ENCODE data around the gene NPC1. TPM values are rescaled to one million over a fixed set of nuclear protein-coding genes. Genes with fewer than 3 reads are reported as not detected.

Gene NPC1
- total and polyA plus RNA-seq, 2 of the 8 experiments (the other 6 are each of a cell fraction or from before 2014, with no cell fraction given), result 34.1 to 39.5 TPM

GRCh38 chr18:23536204-23536603 is 50.1 kb downstream of the NPC1 start:
- Histone ChIP-seq H3K23me2 (ENCODE audit: low read depth, low read length) (no peaks in the 10 kb centered on the region), H3K79me2 (ENCODE audit: control insufficient read depth in 1 of 2, insufficient read depth in 2 of 2, low read length in 2 of 2) (no peaks in the 10 kb centered on the region), H3K27ac (ENCODE audit: low read depth, low read length) (no peak overlapping the region), H3K23ac (ENCODE audit: insufficient read length) (no peak overlapping the region), H3K4me3 (ENCODE audit: extremely low read depth in 1 of 4, insufficient read depth in 2 of 4, low read depth in 3 of 4, low read length in 4 of 4) (no peak overlapping the region), H2BK120ac (replicated peaks; ENCODE audit: low read depth, low read length) (no peak overlapping the region), H2BK12ac (ENCODE audit: low read depth, low read length) (no peak overlapping the region), H3K27me3 (replicated peaks in 1 of 4; ENCODE audit: control insufficient read depth in 3 of 4, extremely low read depth in 1 of 4, insufficient read depth in 3 of 4, low read length in 3 of 4) (no peaks in the 10 kb centered on the region), H4K5ac (ENCODE audit: insufficient read length, low read depth, low read length) (no peak overlapping the region), H3K14ac (ENCODE audit: insufficient read length) (no peak overlapping the region), H3K56ac (replicated peaks; ENCODE audit: insufficient read length, low read depth, low read length) (no peak overlapping the region), H2AFZ (ENCODE audit: low read length) (no peak overlapping the region), H3K9ac (replicated peaks in 1 of 4; ENCODE audit: extremely low read depth in 1 of 4, low read depth in 3 of 4, low read length in 3 of 4) (no peak overlapping the region), H4K8ac (ENCODE audit: extremely low read depth, insufficient read depth, low read length) (no peak overlapping the region), H3K4me1 (replicated peaks in 1 of 4; ENCODE audit: control insufficient read depth in 3 of 4, insufficient read depth in 4 of 4, low read length in 3 of 4) (no peaks in the 10 kb centered on the region), H3K4me2 (ENCODE audit: insufficient read depth in 1 of 2, low read depth in 2 of 2, low read length in 2 of 2) (no peak overlapping the region), H2BK5ac (ENCODE audit: low read depth, low read length) (no peak overlapping the region), H4K20me1 (replicated peaks in 1 of 2; ENCODE audit: control insufficient read depth in 1 of 2, insufficient read depth in 2 of 2, low read length in 2 of 2) (peaks cover 0 to 5% of the 10 kb centered on the region in 2 experiments), H3K4ac (replicated peaks; ENCODE audit: insufficient read length, low read depth, low read length) (no peak overlapping the region), H2BK15ac (ENCODE audit: low read length) (no peak overlapping the region), H3K18ac (ENCODE audit: extremely low read depth, low read length) (no peak overlapping the region), H4K91ac (replicated peaks; ENCODE audit: insufficient read length, low read length) (no peak overlapping the region), H3K36me3 (ENCODE audit: control insufficient read depth in 2 of 4, insufficient read depth in 4 of 4, low read length in 3 of 4) (peaks cover 47 to 89% (median 68%) of the 10 kb centered on the region in 4 experiments), H3K79me1 (ENCODE audit: low read depth, low read length) (no peaks in the 10 kb centered on the region), H2BK20ac (ENCODE audit: low read length) (no peak overlapping the region), H3K9me3 (ENCODE audit: insufficient read depth in 2 of 2, low read depth in 1 of 2, low read length in 1 of 2) (no peaks in the 10 kb centered on the region), H2AK5ac (ENCODE audit: low read depth, low read length) (no peak overlapping the region)
- FAIRE-seq, result no peak
- DNase-seq (ENCODE audit: low read depth in 1 of 2, low spot score in 2 of 2), result no peak
- 96% methylated on average over 5 of the region's 5 CpGs; no CpG with 5 or more reads in 1 of the 2 experiments for WGBS, 2 experiments (ENCODE audit: extremely low coverage in 1 of 2, insufficient coverage in 1 of 2, insufficient read length in 1 of 2, insufficient replicate concordance in 2 of 2, low coverage in 1 of 2, low lambda C conversion rate in 2 of 2, missing lambda C conversion rate in 1 of 2)
- ChIA-PET POLR2A (ENCODE audit: partially characterized antibody) (no interaction called here), CTCF (ENCODE audit: partially characterized antibody) (interaction anchor here (1.5 kb wide), 1 partner anchor 21 kb away, joined by 3 read pairs; no protein-coding TSS in a partner anchor)
- no peak for TF ChIP-seq EZH2 (IDR thresholded peaks at IDR 0.05; ENCODE audit: low read depth, low read length, severe bottlenecking)
- no peak for TF ChIP-seq TCF12 (IDR thresholded peaks at IDR 0.05; ENCODE audit: low read depth, low read length)
- no peak for TF ChIP-seq NANOG (IDR thresholded peaks at IDR 0.05; ENCODE audit: insufficient read depth, low read depth, low read length, poor library complexity, severe bottlenecking)
- no peak for TF ChIP-seq SP2 (IDR thresholded peaks at IDR 0.05; ENCODE audit: low read length)
- no peak for TF ChIP-seq NRF1 (IDR thresholded peaks at IDR 0.05; ENCODE audit: low read depth, low read length)
- TF ChIP-seq CHD2 (IDR thresholded peaks at IDR 0.05; ENCODE audit: low read length), result no peak
- no peak for TF ChIP-seq USF2 (IDR thresholded peaks at IDR 0.05; ENCODE audit: low read length)
- TF ChIP-seq GTF2F1 (IDR thresholded peaks at IDR 0.05; ENCODE audit: borderline replicate concordance, low read depth, low read length), result no peak
- TF ChIP-seq HDAC2 (IDR thresholded peaks at IDR 0.05; ENCODE audit: borderline replicate concordance in 1 of 2, low read depth in 2 of 2, low read length in 2 of 2), result no peak
- no peak for TF ChIP-seq SIX5 (IDR thresholded peaks at IDR 0.05; ENCODE audit: low read depth, low read length)
- TF ChIP-seq PHF8 (conservative IDR thresholded peaks at IDR 0.05; ENCODE audit: low read depth, low read length), result no peak
- no peak for TF ChIP-seq SIN3A (conservative IDR thresholded peaks at IDR 0.05 in 1 of 2, IDR thresholded peaks at IDR 0.05 in 1 of 2; ENCODE audit: low read depth in 1 of 2, low read length in 2 of 2)

All from H1 (cell line).